Epithelial cell of prostate (primary cell): ENCODE results near the gene KRTAP4-6.
A peak's percentile ranks its signal among the peaks of the same experiment; 100 is the strongest.
"Not testable (repeated sequence)": the region's sequence is repeated elsewhere in the genome, so short reads cannot be mapped to it uniquely, and the experiment has no call there.

Experiments
- DNase-seq: peaks from one replicate; pipeline ENCODE4 v3.0.0-alpha.2; 2011; ENCODE audit warnings: low read depth, low spot score
- H3K27ac ChIP-seq: fragments of 450-650 bp; 2 replicates; pipeline ENCODE4 v1.5.1; 2017; ENCODE audit warnings: mild to moderate bottlenecking

KRTAP4-6 gene

DNA sequence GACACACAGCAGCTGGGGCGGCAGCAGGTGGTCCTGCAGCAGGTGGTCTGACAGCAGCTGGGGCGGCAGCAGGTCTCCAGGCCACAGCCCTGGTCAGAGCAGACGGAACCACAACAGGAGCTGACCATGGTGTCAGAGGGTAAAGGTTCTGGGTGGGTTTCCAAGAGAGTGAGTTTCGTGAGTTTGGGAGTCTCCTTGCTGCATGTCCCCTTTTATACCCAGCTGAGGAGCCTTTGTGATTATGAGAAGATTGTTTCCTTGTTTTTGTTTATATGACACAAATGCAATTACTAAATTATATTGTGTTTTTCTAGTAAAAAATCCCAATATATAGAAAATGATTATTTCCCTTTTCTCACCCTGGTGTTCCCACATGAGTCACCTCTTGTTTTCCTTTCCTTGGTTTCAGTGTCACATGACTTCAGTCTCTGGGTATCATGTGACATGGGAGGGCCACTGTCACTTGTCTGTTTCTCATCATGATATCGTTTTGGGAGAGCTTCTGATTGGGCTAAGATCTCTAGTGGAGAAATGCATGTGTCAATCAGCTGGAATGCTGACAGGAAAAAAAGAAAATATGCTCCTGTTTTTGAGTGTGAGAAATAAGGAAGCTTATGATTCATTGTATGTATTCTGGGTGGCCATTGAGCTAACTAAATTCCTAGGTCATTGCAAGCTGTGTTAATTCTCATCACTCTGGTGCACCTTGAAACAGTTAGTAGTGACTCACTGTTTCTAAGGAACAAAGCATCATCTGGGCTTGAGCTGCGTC is at the start of gene KRTAP4-6:
TSS of gene KRTAP4-6 (minus strand) at position 185 of the 772 bp plus-strand sequence. CDS start at position 128, 57 bp downstream.
- peak within 1 kb of the TSS; percentile 55 for H3K27ac ChIP-seq
- peak; percentile 95 for DNase-seq

DNA sequence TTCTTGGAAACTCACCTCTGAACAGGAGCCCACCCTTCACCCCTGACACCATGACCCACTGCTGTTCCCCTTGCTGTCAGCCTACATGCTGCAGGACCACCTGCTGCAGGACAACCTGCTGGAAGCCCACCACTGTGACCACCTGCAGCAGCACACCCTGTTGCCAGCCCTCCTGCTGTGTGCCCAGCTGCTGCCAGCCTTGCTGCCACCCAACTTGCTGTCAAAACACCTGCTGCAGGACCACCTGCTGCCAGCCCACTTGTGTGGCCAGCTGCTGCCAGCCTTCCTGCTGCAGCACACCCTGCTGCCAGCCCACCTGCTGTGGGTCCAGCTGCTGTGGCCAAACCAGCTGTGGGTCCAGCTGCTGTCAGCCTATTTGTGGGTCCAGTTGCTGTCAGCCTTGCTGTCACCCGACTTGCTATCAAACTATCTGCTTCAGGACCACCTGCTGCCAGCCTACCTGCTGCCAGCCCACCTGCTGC is 49.5 kb upstream of the KRTAP4-6 start, which contains the start of gene KRTAP9-1:
TSS of gene KRTAP9-1 (plus strand) at position 51 of the 482 bp plus-strand sequence. CDS start at position 51, 0 bp downstream.
- not testable (repeated sequence) for DNase-seq, H3K27ac ChIP-seq

DNA sequence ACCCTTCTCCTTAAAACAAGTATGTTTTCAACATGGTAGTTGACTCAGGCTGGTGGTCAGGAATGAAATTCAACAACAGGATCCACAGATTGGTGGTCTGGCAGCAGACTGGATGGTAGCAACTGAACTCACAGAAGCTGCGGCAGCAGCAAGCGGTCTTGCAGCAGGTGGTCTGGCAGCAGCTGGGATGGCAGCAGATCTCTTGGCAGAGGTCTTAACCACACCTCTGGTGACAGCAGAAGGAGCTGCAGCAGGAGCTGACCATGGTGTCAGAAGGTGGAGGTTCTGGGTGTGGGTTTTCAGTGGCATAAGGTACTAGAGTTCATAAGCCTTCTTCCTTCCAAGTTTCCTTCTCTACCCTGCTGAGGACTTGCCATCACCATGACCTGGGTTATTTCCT is 46.5 kb upstream of the KRTAP4-6 start:
- H3K27ac ChIP-seq = no peak overlapping the region
- DNase-seq = no peak

DNA sequence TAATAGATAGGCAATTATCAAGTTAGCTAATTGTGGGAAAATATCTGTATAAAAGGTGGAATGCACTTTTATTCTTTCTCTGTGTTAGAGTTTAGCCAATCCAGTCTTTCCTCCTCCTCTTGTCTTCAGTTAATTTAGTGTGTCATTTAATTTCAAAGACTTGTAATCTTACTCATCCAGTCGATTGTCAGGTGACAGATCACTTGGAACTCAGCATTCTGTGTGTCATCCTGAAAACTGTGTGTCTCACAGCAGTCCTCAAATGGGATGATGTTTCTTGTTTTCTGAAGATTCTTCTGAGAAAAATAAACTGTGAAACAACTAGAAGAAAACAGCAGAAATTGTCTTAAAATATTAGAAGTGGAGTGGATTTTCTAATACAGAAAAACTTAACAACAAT is 44.7 kb upstream of the KRTAP4-6 start:
- no peak overlapping the region for H3K27ac ChIP-seq
- no peak for DNase-seq

DNA sequence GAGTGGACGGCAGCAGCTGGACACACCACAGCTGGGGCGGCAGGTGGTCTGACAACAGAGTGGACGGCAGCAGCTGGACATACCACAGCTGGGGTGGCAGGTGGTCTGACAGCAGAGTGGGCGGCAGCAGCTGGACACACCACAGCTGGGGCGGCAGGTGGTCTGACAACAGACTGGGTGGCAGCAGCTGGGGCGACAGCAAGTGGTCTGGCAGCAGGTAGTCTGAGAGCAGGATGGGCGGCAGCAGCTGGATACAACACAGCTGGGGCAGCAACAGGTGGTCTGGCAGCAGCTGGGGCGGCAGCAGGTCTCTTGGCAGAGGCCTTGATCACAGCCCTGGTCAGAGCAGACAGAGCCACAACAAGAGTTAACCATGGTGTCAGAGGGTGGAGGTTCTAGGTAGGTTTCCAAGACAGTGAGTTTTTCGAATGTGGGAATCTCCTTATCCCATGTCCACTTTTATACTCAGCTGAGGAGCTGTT is 44.2 kb upstream of the KRTAP4-6 start, which contains the start of gene KRTAP4-1:
TSS of gene KRTAP4-1 (minus strand) at position 432 of the 482 bp plus-strand sequence. CDS start at position 375, 57 bp downstream.
- no peak within 1 kb of the TSS for H3K27ac ChIP-seq
- DNase-seq = no peak

DNA sequence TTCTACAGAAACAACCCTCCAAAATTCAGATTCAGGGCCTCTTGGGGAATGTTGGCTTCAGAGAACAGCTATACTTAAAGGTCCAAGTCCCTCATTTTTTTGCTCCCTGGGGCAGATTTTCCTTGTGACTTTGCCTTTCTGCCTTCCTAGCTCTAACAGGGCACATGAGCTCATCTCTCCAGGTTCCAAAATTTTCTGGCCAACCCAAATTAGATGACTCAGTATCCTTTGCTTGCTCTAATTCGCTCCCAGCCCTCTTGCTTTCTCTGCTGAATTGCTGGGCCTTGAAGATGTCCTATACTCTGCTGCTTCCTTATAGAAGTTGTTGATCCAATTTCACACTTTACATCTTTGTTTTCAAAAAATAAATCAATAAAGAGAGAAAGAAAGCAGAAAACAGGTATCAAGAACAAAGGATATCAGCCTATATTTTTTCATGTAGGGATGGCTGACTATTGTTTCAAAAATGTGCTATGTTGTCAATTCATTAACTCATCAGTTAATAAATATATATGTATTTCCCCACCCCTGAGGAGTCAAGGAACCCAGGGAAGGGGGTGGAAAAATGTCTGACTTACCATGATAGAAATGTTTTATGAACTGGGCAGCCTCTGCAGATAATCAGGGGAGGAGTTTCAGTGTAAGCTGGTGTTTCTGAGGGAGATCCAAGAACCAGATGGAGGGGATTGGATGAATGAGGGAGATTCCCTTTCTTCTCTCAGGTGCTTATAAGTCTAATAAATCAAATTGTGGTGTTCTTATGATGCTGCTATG is 38.7 kb upstream of the KRTAP4-6 start:
- peak overlapping the region; percentile 60 for H3K27ac ChIP-seq
- DNase-seq = no peak

DNA sequence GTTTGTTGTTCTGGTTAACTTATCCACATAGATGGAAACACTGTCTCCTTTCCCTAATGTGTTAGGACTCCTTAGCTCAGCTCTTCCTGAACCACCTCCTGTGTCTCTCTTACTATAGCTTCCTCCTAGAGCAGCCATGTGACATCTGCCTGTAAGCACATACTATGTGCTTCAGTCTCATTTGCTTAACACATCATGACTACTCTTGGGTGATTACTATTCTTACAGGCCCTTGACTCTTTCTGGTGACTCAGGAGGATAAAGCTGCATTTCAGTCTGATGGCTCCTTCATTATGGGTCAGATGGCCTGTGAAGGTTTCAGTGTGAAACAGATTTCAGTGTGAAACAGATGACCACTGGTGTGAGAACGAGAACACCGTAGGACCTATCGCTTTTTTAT is 38.0 kb upstream of the KRTAP4-6 start:
- peak overlapping the region; percentile 60 for H3K27ac ChIP-seq
- DNase-seq = peak; percentile 51

DNA sequence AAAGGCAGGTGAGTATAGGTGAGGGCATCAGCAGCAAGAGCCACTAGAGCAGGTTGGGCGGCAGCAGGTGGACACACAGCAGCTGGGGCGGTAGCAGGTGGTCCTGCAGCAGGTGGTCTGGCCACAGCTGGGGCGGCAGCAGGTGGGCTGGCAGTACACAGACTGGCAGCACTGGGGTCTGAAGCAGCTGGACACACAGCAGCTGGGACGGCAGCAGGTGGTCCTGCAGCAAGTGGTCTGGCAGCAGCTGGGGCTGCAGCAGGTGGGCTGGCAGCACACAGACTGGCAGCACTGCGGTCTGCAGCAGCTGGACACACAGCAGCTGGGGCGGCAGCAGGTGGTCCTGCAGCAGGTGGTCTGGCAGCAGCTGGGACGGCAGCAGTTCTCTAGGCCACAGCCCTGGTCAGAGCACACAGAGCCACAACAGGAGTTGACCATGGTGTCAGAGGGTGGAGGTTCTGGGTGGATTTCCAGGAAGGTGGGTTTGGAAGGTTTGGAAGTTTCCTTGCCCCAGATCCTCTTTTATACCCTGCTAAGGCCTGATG is 37.5 kb upstream of the KRTAP4-6 start, which contains the start of gene KRTAP4-2:
TSS of gene KRTAP4-2 (minus strand) at position 495 of the 545 bp plus-strand sequence. CDS start at position 438, 57 bp downstream.
- DNase-seq = no peak
- peak within 1 kb of the TSS; percentile 60 for H3K27ac ChIP-seq

DNA sequence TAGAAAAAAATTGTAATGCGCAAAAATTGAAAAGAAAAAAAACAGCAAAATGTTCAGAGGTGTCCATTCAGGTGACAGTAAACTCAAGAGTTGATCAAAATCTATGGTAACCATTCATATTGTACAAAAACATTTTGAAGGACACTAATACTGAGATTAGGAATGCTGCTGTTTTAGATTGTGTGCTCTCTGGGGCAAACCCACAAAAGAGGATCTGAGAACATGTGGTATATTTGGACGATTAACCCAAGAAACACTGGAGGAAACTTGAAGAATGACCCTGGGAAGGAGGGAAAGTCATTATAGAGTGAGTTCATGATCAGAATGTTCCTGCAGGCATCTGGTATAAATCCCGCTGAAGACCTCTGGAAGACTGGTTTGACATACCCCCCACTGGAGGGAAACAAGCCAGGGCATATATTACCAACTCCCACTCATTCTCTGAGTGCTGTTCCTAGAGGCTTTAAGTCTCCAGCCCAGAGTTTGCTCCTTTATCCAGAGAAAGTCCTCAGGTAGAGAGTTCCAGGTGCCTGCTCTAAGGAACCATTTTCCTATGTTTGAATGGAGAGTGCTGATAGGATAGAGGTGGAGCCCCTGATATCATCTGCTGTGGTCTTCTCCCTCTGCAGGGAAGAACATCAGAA is 36.5 kb upstream of the KRTAP4-6 start:
- no peak overlapping the region for H3K27ac ChIP-seq
- DNase-seq = no peak

DNA sequence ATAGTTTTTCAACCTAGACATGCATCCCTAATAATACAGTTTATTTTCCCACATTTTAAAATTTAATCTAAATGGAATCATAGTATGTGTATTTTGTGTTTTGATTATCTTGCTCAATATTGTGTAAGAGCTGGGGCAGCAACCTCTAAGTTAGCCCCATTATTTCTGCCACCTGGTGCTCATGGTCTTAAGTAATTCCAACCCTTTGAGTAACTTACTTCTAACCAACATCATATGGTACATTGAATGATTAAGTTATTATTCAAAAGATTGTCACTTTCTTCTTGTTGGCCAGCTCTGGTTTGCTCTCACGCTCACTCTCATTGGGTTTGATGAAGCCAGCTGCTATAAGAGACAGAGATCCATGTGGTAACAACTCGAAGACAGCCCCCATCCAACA is 31.5 kb upstream of the KRTAP4-6 start:
- DNase-seq = no peak
- no peak overlapping the region for H3K27ac ChIP-seq

DNA sequence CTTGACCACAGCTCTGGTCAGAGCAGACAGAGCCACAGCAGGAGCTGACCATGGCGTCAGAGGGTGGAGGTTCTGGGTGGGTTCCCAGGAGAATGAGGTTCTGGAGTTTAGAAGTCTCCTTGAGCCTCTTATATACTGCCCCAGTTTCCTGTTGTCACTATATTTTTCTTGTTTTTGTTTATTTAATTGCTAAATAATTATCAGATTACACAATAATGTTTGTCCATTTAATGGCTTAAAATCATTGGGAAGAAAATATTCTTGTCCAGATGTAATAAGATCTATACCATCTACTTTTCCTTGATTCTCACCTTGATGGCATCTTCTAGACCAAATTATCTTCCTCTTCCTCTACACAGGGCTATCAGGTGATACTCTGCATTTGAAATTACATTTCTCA is 27.8 kb upstream of the KRTAP4-6 start, which contains the start of gene KRTAP4-3:
TSS of gene KRTAP4-3 (minus strand) at position 101 of the 400 bp plus-strand sequence. CDS start at position 52, 49 bp downstream.
- no peak for DNase-seq
- H3K27ac ChIP-seq = no peak within 1 kb of the TSS

DNA sequence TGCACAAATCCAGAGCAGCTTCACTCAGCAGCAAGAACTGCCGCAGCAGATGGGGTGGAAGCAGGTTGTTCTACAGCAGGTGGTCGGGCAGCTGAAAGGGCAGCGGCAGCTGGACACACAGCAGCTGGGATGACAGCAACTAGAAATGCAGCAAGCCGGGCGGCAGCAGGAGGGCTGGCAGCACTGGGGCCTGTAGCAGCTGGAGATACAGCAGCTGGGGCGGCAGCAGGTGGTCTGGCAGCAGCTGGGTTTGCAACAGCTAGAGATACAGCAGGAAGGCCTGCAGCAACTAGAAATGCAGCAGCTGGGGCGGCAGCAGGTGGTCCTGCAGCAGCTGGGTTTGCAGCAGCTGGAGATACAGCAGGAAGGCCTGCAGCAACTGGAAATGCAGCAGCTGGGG is 27.2 kb upstream of the KRTAP4-6 start:
- H3K27ac ChIP-seq = no peak overlapping the region
- DNase-seq = no peak

DNA sequence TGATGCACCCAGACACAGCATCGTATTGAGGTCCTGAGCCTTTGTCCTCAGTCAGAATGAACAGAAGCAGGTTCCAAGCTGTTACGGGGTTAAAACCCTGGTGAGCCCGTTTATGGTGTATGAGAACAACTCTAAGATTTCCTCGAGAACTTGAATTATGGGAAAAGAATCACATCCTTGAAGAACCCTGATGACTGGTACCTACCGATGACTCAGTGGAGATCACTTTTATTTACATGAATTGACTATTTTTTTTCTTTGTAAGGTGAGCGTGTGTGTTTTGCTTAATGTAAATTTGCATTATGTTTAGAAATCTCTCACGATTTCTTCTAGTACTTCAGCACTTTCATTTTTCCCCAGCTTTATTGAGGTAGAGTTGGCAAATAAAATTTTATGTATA is 23.5 kb upstream of the KRTAP4-6 start:
- H3K27ac ChIP-seq = no peak overlapping the region
- DNase-seq = no peak

DNA sequence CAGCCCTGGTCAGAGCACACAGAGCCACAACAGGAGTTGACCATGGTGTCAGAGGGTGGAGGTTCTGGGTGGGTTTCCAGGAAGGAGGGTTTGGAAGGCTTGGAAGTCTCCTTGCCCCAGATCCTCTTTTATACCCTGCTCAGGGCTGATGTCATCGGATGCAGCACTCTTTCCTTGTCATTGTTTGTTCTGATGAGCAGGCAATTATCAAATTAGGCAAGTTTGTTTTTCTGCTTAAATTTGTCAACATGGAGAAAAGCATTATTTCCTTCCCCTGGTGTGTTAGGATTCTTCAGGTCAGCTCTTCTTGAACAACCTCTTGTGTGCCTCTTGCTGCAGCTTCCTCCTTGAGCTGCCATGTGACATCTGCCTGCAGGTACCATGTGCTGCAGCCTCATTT is 20.3 kb upstream of the KRTAP4-6 start, which contains the start of gene KRTAP4-4:
TSS of gene KRTAP4-4 (minus strand) at position 101 of the 400 bp plus-strand sequence. CDS start at position 44, 57 bp downstream.
- H3K27ac ChIP-seq = no peak within 1 kb of the TSS
- no peak for DNase-seq

DNA sequence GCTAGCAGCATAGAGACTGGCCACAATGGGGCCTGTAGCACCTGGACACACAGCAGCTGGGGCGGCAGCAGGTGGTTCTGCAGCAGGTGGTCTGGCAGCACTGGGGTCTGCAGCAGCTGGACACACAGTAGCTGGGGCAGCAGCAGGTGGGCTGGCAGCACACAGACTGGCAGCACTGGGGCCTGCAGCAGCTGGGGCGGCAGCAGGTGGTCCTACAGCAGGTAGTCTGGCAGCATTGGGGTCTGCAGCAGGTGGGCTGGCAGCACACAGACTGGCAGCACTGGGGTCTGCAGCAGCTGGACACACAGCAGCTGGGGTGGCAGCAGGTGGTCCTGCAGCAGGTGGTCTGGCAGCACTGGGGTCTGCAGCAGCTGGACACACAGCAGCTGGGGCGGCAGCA is 19.8 kb upstream of the KRTAP4-6 start:
- DNase-seq, H3K27ac ChIP-seq: not testable (repeated sequence)

DNA sequence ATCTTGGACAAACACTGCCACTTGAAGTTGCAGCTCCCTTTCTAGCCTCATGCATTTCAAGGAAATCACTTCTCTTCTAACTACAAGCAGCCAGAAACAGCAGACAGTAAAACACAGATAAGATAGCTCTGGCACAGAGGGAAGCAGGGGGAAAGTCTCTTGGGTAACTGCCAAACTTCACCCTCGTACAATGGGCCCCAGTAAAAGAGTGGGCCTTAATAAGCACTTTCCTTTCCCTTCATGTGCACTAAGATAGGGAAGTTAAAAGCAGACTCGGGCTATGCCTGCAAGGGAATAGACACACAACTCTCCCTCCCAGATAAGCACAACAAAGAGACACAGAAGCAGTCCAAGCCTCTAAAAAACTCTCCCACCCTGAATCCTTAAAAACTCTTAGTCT is 13.5 kb upstream of the KRTAP4-6 start:
- H3K27ac ChIP-seq = no peak overlapping the region
- DNase-seq = no peak

DNA sequence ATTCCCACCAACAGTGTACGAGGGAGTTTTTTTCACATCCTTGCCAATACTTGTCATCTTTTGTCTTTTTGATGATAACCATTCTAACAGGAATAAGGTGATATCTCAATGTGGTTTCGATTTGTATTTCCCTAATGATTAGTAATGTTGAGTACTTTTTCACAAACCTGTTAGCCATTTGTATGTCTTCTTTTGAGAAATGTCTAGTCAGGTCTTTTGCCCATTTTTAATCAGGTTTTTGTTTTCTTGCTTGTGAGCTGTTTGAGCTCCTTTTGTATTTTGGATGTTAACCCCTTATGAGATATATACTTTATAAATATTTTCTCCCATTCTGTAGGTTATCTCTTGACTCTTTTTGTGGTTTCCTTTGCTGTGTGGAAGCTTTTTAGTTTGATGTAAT is 11.2 kb upstream of the KRTAP4-6 start:
- H3K27ac ChIP-seq = no peak overlapping the region

DNA sequence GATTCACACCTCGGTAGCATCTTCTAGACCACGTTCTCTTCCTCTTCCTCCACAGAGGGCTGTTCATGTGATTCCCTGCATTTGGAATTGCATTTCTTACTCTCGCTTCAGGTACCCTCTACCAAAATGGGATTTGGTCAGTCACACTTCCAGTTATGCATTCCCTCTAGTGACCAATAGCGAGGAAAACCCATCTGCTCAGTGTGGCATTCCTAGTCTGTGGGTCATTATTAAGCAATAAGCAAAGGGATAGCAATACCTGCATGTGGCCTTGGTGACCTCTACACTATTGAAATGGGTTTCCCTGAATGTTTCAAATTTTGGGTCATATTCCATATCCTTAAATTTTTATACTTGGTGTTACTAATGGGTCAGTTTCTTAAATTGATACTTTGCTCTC is 9.7 kb upstream of the KRTAP4-6 start:
- H3K27ac ChIP-seq = no peak overlapping the region
- DNase-seq = no peak

More for the DNA sequence above, 11.2 kb upstream of the KRTAP4-6 start:
- DNase-seq = no peak

DNA sequence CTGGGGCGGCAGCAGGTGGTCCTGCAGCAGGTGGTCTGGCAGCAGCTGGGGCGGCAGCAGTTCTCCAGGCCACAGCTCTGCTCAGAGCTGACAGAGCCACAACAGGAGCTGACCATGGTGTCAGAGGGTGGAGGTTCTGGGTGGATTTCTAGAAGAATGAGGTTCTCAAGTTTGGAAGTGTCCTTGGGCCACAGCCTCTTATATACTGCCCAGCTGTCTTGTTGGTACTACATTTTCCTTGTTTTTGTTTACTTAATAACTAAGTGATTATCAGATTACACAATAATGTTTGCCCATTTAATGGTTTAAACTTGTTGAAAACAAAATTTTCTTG is 9.3 kb upstream of the KRTAP4-6 start, which contains the start of gene KRTAP4-5:
TSS of gene KRTAP4-5 (minus strand) at position 174 of the 334 bp plus-strand sequence. CDS start at position 116, 58 bp downstream.
- H3K27ac ChIP-seq = no peak within 1 kb of the TSS
- no peak for DNase-seq
